Thoracic aorta (tissue), 2 donors: Measurements from ENCODE around the gene TNFAIP2. TPM values are rescaled to one million over a fixed set of nuclear protein-coding genes. Genes with fewer than 3 reads are reported as not detected.

Experiments
- ATAC-seq: fragments of 150-250 bp; one replicate; pipeline ENCODE4 v1.8.0; 2017; ENCODE audit warnings: low read depth; ENCODE audit not compliant: insufficient number of reproducible peaks, low FRiP score
- DNase-seq: peaks from one replicate; pipeline ENCODE4 v3.0.0-alpha.2; 2020; ENCODE audit warnings: low spot score
- H3K27ac ChIP-seq, 2 donors: fragments of 200-600 bp; sonication (generic); 1 replicate in 1 of 2; 2 replicates in 1 of 2; pipeline ENCODE4 v1.5.1; 2016; ENCODE audit warnings: mild to moderate bottlenecking in 2 of 2, moderate library complexity in 2 of 2
- H3K27me3 ChIP-seq: fragments of 200-600 bp; sonication (generic); replicated peaks from 2 replicates; pipeline ENCODE4 v1.6.0; 2016; ENCODE audit warnings: mild to moderate bottlenecking; ENCODE audit not compliant: insufficient read depth
- H3K36me3 ChIP-seq: fragments of 200-600 bp; sonication (generic); one replicate; pipeline ENCODE4 v1.5.1; 2016
- H3K4me1 ChIP-seq, 2 donors: fragments of 200-600 bp; sonication (generic); 1 replicate in 1 of 2; 2 replicates in 1 of 2; pipeline versions ENCODE4 v1.5.1 to v1.6.0; 2016; ENCODE audit warnings: low read depth in 2 of 2, mild to moderate bottlenecking in 1 of 2; ENCODE audit not compliant: control insufficient read depth in 1 of 2
- H3K4me3 ChIP-seq: fragments of 200-600 bp; sonication (generic); 2 replicates; pipeline ENCODE4 v1.5.1; 2016; ENCODE audit warnings: mild to moderate bottlenecking
- H3K9me3 ChIP-seq: fragments of 200-600 bp; sonication (generic); 2 replicates; pipeline ENCODE4 v1.5.1; 2016
- total RNA-seq, 2 donors: library from RNA; depleted of rRNA; stranded (reverse); fragments of >200 nt; gene quantifications; one replicate each; pipeline versions ENCODE4 v1.1.0 to v1.2.3, GENCODE V29; 2016
- TF ChIP-seq, protein P1 (sequence below): fragments of 200-600 bp; sonication (generic); IDR thresholded peaks from one replicate; pipeline ENCODE4 v1.5.1; 2019; ENCODE audit warnings: antibody characterized with exemption

Gene TNFAIP2
- total RNA-seq, 2 donors from 2014 or later: 135 to 228 TPM

DNA sequence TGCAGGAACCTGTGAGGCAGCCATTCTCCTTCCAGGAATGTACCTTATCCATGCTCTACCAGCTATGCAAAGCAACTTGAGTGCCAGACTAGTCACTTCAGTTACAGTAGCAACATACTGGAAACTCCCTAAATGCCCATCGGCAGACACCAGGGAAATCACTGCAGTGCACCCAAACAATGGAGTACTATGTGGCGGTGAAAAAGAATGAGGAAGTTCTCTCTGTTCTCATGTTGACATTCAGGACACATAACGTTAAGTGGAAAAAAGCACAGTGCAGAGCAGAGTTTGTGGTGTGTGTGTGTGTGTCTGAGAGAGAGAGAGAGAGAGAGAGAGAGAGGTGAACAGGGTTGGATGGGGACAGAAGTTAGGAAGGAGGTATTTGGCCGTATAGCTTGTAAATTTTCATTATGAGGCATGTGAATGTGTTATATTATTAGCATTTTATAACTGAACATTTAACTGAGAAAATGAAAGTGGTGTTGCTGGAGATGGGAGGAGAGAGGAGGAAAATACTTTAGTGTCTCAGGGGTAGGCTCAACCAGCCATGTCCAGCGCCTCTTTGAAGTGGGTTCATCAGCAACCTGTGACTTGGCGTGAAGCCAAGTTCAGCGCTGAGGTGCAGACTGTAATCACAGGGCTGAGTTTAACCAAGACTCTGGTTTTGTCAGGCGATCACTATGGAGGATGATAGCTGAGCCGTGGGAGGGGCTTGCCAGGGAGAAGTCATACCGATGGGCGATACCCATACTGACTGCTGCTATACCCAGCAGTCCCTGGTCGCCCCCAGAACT lies 17.3 kb downstream of the TNFAIP2 start:
- Histone ChIP-seq H3K36me3 (no peaks in the 10 kb centered on the region), H3K4me3 (no peak overlapping the region), H3K4me1 (peaks cover 6 to 14% of the 10 kb centered on the region in 2 donors), H3K27ac (no peak overlapping the region), H3K9me3 (no peaks in the 10 kb centered on the region), H3K27me3 (no peaks in the 10 kb centered on the region)
- ATAC-seq: no peak
- TF ChIP-seq, protein P1, sequence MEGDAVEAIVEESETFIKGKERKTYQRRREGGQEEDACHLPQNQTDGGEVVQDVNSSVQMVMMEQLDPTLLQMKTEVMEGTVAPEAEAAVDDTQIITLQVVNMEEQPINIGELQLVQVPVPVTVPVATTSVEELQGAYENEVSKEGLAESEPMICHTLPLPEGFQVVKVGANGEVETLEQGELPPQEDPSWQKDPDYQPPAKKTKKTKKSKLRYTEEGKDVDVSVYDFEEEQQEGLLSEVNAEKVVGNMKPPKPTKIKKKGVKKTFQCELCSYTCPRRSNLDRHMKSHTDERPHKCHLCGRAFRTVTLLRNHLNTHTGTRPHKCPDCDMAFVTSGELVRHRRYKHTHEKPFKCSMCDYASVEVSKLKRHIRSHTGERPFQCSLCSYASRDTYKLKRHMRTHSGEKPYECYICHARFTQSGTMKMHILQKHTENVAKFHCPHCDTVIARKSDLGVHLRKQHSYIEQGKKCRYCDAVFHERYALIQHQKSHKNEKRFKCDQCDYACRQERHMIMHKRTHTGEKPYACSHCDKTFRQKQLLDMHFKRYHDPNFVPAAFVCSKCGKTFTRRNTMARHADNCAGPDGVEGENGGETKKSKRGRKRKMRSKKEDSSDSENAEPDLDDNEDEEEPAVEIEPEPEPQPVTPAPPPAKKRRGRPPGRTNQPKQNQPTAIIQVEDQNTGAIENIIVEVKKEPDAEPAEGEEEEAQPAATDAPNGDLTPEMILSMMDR: no peak
- DNase-seq: no peak

GRCh38 chr14:103141117-103141796 lies 18.0 kb downstream of the TNFAIP2 start:
- ATAC-seq (no peak), DNase-seq (no peak)
- no peaks in the 10 kb centered on the region for H3K36me3 ChIP-seq
- TF ChIP-seq, protein P1: no peak
- H3K27ac ChIP-seq: no peak overlapping the region
- no peaks in the 10 kb centered on the region for H3K27me3 ChIP-seq
- H3K4me1 ChIP-seq: peaks cover 6 to 14% of the 10 kb centered on the region in 2 donors
- H3K9me3 ChIP-seq: no peaks in the 10 kb centered on the region
- no peak overlapping the region for H3K4me3 ChIP-seq

GRCh38 chr14:103142026-103142425 lies 18.8 kb downstream of the TNFAIP2 start:
- Histone ChIP-seq H3K27ac (no peak overlapping the region), H3K4me3 (no peak overlapping the region), H3K9me3 (no peaks in the 10 kb centered on the region), H3K36me3 (no peaks in the 10 kb centered on the region), H3K27me3 (no peaks in the 10 kb centered on the region), H3K4me1 (peaks cover 6 to 14% of the 10 kb centered on the region in 2 donors)
- ATAC-seq (no peak), DNase-seq (no peak)
- TF ChIP-seq, protein P1: no peak

- H3K4me3 ChIP-seq: no peak overlapping the region
- no peak for DNase-seq
- H3K27me3 ChIP-seq: no peaks in the 10 kb centered on the region
- no peaks in the 10 kb centered on the region for H3K36me3 ChIP-seq
- H3K9me3 ChIP-seq: no peaks in the 10 kb centered on the region
- H3K27ac ChIP-seq: no peak overlapping the region
- ATAC-seq: no peak
- TF ChIP-seq, protein P1: no peak
- peaks cover 6 to 14% of the 10 kb centered on the region in 2 donors for H3K4me1 ChIP-seq
Observed at GRCh38 chr14:103142721-103143302, 19.6 kb downstream of the TNFAIP2 start.

DNA sequence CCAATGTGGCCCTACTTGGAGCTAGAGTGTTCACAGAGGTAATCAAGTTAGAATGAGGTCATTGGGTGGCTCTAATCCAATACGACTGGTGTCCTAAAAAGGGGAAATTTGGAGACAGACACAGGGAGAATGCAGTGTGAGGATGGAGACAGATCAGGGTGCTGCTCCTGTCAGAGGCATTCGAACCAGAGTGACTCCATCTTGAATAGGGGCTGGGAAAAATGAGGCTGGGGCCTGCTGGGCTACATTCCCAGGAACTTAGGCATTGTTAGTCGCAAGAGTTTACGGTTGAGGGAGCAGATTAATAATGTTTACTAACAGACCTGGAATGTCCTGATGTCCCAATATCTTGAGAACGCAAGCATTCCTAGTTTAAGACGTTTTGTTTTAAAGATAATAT lies 20.2 kb downstream of the TNFAIP2 start:
- Histone ChIP-seq H3K4me3 (no peak overlapping the region), H3K4me1 (peaks cover 3 to 9% of the 10 kb centered on the region in 2 donors), H3K27me3 (no peaks in the 10 kb centered on the region), H3K36me3 (no peaks in the 10 kb centered on the region), H3K27ac (no peak overlapping the region), H3K9me3 (no peaks in the 10 kb centered on the region)
- ATAC-seq (no peak), DNase-seq (no peak)
- TF ChIP-seq, protein P1: no peak
